Activated CD4-positive, CD25-positive, alpha-beta regulatory T cell (primary cell): Measurements from ENCODE around the gene PPEF2.

ENCODE experiments used
- DNase-seq, 4 experiments: peaks; one replicate each; lab custom pipeline; 2025; lab: John Stamatoyannopoulos, UW

PPEF2 gene

DNA sequence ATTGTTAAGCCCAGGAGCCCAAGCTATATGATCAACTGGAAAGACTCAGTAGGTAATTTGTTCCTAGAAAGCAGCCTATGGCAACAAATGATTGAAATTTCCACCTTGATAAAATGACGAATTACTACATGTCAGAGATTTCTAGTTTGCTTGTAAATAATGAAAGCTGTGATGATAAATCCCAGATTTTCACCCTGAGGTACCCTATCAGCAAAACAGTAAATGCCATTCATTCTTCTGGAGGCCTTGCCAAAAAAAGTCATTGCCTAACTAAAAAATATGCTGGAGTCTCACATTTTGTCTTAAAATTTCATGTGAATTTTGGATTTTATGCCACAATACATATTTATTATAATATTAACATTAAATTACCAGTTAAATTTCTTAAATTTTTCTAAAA lies 71.3 kb downstream of the PPEF2 start:
- no peak for DNase-seq

DNA sequence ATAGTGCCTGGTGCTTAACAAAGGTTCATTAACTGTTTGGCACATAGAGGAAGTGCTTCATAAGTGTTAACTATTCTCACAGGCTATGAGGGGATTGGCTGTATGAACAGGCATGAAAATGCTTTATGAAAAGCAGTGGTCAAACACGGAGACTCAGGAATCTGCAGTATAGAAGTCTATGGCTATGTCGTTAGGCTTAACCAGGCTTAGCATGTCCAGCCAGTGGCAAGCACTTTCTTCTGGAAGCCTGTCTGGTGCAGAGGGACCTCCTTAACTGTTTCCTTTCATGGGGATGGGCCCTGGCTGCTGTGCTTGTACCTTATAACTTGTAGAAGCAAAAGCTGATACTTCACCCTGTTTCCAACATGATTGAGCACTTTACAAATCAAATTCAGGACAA lies 78.4 kb downstream of the PPEF2 start:
- no peak for DNase-seq

DNA sequence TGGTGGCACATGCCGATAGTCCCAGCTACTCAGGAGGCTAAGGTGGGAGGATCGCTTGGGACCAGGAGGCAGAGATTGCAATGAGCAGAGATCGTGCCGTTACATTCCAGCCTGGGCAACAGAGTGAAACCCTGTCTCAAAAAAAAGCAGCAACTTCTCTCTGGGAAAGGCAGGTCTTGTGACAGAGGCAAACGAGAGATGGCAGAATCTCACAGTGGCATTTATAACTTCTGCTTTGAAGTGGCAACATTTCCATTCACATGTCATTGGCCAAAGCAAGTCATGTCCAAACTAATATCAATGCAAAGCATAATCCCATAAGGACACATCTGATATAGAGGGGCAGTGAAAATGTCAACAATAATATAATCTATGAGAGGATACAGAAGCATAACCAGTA lies 79.8 kb downstream of the PPEF2 start:
- no peak for DNase-seq

DNA sequence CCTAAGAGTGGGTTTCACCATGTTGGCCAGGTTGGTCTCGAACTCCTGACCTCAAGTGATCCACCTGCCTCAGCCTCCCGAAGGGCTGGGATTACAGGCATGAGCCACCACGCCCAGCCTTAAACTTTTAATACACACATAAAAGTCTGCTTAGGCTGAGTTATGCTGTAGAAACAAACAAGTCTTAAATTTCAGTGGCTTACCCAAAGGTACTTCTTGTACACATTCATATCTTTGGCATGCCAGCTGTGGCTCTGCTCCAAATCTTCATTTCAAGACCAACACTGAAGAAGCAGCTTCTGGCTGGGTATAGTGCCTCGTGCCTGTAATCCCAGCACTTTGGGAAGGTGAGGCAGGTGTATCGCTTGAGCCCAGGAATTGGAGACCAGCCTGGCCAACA lies 80.3 kb downstream of the PPEF2 start:
- no peak for DNase-seq

DNA sequence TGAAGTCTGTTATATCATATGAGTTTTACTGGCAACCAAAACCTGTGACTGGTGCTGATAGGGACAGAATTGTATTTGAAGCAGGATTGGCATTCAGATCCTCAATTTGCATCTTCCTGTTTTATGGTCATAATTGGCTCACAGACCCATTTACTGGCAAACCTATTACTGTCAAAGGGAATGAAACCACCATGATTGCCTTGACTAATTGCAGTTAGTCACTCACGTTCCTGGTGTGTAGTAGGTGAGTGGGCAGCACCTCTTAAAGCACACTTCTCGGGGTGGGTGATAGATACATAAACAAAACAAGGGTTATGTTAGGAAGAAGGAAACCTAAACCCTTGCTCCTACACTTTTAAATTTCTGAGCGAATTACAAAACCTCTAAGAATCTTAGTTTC lies 81.0 kb downstream of the PPEF2 start:
- DNase-seq = no peak

DNA sequence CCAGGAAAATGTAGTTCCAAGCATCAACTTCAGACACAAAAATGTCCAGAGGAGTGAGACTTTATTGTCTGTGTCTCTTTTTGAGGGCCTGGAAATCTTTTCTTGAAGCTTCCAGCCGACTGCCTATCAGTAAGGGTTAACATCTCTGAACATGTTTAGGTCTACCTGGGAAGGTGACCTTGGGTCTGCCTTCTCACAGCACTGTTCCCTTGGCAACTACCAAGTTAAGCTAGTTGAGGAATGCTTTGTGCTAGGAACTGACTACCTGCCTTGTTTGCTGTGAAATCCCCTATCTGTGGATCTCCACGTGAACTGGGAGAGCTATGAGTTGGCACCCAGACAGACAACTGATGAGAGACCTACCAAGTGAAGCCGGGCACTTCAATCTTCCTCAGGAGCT lies 81.6 kb downstream of the PPEF2 start:
- DNase-seq = no peak

DNA sequence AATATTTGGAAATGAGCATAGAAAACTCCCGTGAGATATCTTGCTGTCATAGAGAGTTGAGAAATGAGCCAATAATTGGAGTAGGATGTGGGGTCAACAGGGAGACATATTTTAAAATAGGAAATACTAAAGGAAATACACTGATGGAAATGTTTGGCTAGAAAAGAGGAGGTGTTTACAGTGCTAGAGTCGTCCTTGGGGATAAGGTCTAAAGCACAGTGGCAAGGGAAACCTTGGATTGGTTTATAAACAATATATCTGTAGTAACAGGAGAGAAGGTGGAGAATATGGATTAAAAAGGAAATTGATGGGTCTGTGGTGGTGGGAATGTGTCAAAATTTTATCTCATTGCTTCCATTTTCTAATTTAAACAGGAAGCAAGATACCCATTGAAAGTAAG lies 82.1 kb downstream of the PPEF2 start:
- no peak for DNase-seq

DNA sequence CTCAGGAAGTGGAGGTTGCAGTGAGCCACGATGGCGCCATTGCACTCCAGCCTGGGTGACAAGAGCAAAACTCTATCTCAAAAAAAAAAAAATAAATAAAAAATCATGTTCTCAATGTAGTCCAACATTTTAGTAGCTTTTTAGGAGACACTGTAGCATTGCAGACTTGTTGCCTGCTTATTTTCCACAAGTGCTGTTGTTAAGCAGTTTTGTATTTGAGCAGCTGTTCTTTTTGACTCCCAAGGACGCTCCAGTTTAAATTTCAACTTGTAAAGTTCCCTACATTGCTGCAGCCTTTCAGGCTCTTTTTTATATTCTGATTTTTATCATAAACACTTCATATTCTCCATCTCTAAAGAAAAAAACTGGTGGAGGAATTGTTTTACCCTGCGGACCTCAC lies 83.1 kb downstream of the PPEF2 start:
- DNase-seq = no peak

DNA sequence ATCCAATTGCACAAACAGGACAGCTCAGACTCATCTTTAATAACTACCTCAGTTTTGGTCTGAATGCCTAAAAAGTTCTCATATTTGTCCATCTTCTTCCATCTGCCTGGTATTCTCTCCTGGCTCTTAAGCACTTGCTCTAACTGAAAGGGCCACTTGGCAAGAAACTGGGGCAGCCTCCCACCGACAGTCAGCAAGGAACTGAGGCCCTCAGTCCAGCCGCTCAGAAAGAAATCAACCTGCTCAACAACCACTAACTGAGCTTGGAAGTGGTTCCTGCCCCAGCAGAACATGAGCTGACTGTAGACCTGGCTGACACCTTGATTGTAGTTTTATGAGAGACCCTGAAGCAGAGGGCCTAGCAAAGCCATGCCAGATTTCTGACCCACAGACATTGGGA lies 84.4 kb downstream of the PPEF2 start:
- no peak for DNase-seq
